NCI-H146 treated with DMSO at 0.1 percent for 48 hours (cell line): ENCODE measurements around the gene MAP10.

Source experiments
- DNase-seq: peaks from one replicate; lab custom pipeline; 2025; ENCODE audit not compliant: unreplicated experiment; lab: John Stamatoyannopoulos, UW

Gene MAP10

GRCh38 chr1:232797856-232798510 lies 7.2 kb upstream of the MAP10 start:
- no peak for DNase-seq

- DNase-seq: no peak
These were observed 6.3 kb upstream of the MAP10 start for GRCh38 chr1:232798920-232799319.

- no peak for DNase-seq
These were observed 932 bp downstream of the MAP10 start for GRCh38 chr1:232806186-232806510.

- no peak for DNase-seq
These were observed 5.6 kb downstream of the MAP10 start for GRCh38 chr1:232810856-232811255.

GRCh38 chr1:232812560-232812959 lies 7.3 kb downstream of the MAP10 start:
- DNase-seq: no peak

GRCh38 chr1:232813097-232813496 lies 7.9 kb downstream of the MAP10 start:
- no peak for DNase-seq

GRCh38 chr1:232813760-232814159 lies 8.5 kb downstream of the MAP10 start:
- DNase-seq: no peak

GRCh38 chr1:232816324-232816723 lies 11.1 kb downstream of the MAP10 start:
- no peak for DNase-seq

- DNase-seq: no peak
These were observed 12.8 kb downstream of the MAP10 start for GRCh38 chr1:232818040-232818439.

GRCh38 chr1:232820431-232820830 lies 15.2 kb downstream of the MAP10 start:
- DNase-seq: no peak

- DNase-seq: no peak
These were observed 17.3 kb downstream of the MAP10 start for GRCh38 chr1:232822530-232822929.

- DNase-seq: no peak
These were observed 21.1 kb downstream of the MAP10 start for GRCh38 chr1:232826318-232826717.

- DNase-seq: no peak
These were observed 25.4 kb downstream of the MAP10 start for GRCh38 chr1:232830661-232831060.

- no peak for DNase-seq
These were observed 26.7 kb downstream of the MAP10 start for GRCh38 chr1:232831895-232832294.

- no peak for DNase-seq
These were observed 28.9 kb downstream of the MAP10 start for GRCh38 chr1:232834066-232834465.

GRCh38 chr1:232835166-232835565 lies 29.9 kb downstream of the MAP10 start:
- no peak for DNase-seq

GRCh38 chr1:232837087-232837486 lies 31.9 kb downstream of the MAP10 start:
- no peak for DNase-seq

GRCh38 chr1:232841823-232842565 lies 36.8 kb downstream of the MAP10 start:
- DNase-seq: no peak

- DNase-seq: no peak
These were observed 39.6 kb downstream of the MAP10 start for GRCh38 chr1:232844791-232845190.

GRCh38 chr1:232845406-232845955 lies 40.3 kb downstream of the MAP10 start:
- DNase-seq: no peak

GRCh38 chr1:232851532-232851931 lies 46.3 kb downstream of the MAP10 start:
- no peak for DNase-seq

GRCh38 chr1:232853994-232854797 lies 49.0 kb downstream of the MAP10 start:
- DNase-seq: no peak
